AML-193 (cell line): ENCODE measurements around the gene VPS13C.
"Not testable (repeated sequence)": the region's sequence is repeated elsewhere in the genome, so short reads cannot be mapped to it uniquely, and the experiment has no call there.

Source experiments
- DNase-seq, 2 experiments: peaks; one replicate each; lab custom pipeline; 2025; lab: John Stamatoyannopoulos, UW

The VPS13C gene

GRCh38 chr15:62075595-62076277, 15.5 kb upstream of the VPS13C start:
- DNase-seq: no peak

GRCh38 chr15:62071711-62072308, 11.6 kb upstream of the VPS13C start:
- DNase-seq: peak; percentile 51 to 69

- DNase-seq: no peak
These were observed 9.3 kb upstream of the VPS13C start for GRCh38 chr15:62069551-62069950.

- peak; percentile 22 to 32 for DNase-seq
These were observed 8.5 kb upstream of the VPS13C start for GRCh38 chr15:62068810-62069167.

- DNase-seq: peak; percentile 39 to 53
These were observed 8.0 kb upstream of the VPS13C start for GRCh38 chr15:62068071-62068809.

- DNase-seq: no peak
These were observed 7.3 kb upstream of the VPS13C start for GRCh38 chr15:62067448-62068044.

GRCh38 chr15:62066663-62067447, 6.6 kb upstream of the VPS13C start, which contains the start of gene C2CD4A:
C2CD4A (plus strand) TSS chr15:62066977; CDS start chr15:62067614, 637 bp downstream.
- peak in 1 of 2 experiments; percentile 34 for DNase-seq

- DNase-seq: no peak
These were observed 3.8 kb upstream of the VPS13C start for GRCh38 chr15:62063825-62064635.

- peak in 1 of 2 experiments; percentile 38 for DNase-seq
These were observed 641 bp upstream of the VPS13C start for GRCh38 chr15:62060896-62061280.

- peak; percentile 77 to 83 for DNase-seq
These were observed 483 bp downstream of the VPS13C start for GRCh38 chr15:62059816-62060112.

GRCh38 chr15:62059108-62059815, 985 bp downstream of the VPS13C start:
- DNase-seq: peak; percentile 44 to 56

GRCh38 chr15:62058327-62059028, 1.8 kb downstream of the VPS13C start:
- DNase-seq: no peak

- DNase-seq: peak in 1 of 2 experiments; percentile 12
These were observed 2.8 kb downstream of the VPS13C start for GRCh38 chr15:62057341-62057980.

GRCh38 chr15:62054979-62055378, 5.3 kb downstream of the VPS13C start:
- DNase-seq: no peak

GRCh38 chr15:62053439-62054085, 6.7 kb downstream of the VPS13C start:
- DNase-seq: no peak

- peak; percentile 6 to 7 for DNase-seq
These were observed 7.5 kb downstream of the VPS13C start for GRCh38 chr15:62052713-62053112.

GRCh38 chr15:62051166-62051565, 9.1 kb downstream of the VPS13C start:
- no peak for DNase-seq

GRCh38 chr15:62050115-62050514, 10.1 kb downstream of the VPS13C start:
- DNase-seq: no peak

GRCh38 chr15:62048254-62048653, 12.0 kb downstream of the VPS13C start:
- DNase-seq: not testable (repeated sequence)
